ENCODE results near the gene TMEM54. TPM values are rescaled to one million over a fixed set of nuclear protein-coding genes. Genes with fewer than 3 reads are reported as not detected.

Gene TMEM54
- 13.5 and 14.5 TPM in 2 replicates for total RNA-seq (ENCODE audit: low replicate concordance)

- H3K27me3 Mint-ChIP-seq (ENCODE audit: insufficient read depth, low read depth) = peaks cover 45% of the 10 kb centered on the region
- no peaks in the 10 kb centered on the region for H3K9me3 ChIP-seq (ENCODE audit: low read depth)
- H3K79me2 ChIP-seq (ENCODE audit: low read depth) = no peaks in the 10 kb centered on the region
- H3K4me1 Mint-ChIP-seq = peaks cover 5% of the 10 kb centered on the region
- H3K36me3 ChIP-seq = no peaks in the 10 kb centered on the region
- no peak within 1 kb of the TSS for H3K27ac Mint-ChIP-seq
- no peak within 1 kb of the TSS for H3K9ac ChIP-seq
- H3K4me1 ChIP-seq = peaks cover 6% of the 10 kb centered on the region
- H3K4me2 ChIP-seq = peak within 1 kb of the TSS; percentile 88
- peak; percentile 57 for TF ChIP-seq EZH2phosphoT487 (IDR thresholded peaks at IDR 0.05)
- peak; percentile 77 for TF ChIP-seq EZH2 (IDR thresholded peaks at IDR 0.05)
- TF ChIP-seq CTCF (IDR thresholded peaks at IDR 0.05) = no peak
- peaks cover 57% of the 10 kb centered on the region for H3K27me3 ChIP-seq
- peak within 1 kb of the TSS; percentile 85 for H3K4me3 Mint-ChIP-seq
- peak within 1 kb of the TSS; percentile 56 for H3K4me3 ChIP-seq
- H3K36me3 Mint-ChIP-seq = no peaks in the 10 kb centered on the region
- peaks cover 2% of the 10 kb centered on the region for H3K9me3 Mint-ChIP-seq
- H3F3A ChIP-seq (ENCODE audit: low read depth) = peaks cover 15% of the 10 kb centered on the region
- peak; percentile 67 for DNase-seq (ENCODE audit: low spot score)
- H4K20me1 ChIP-seq (ENCODE audit: low read depth) = peaks cover 5% of the 10 kb centered on the region
- no peak within 1 kb of the TSS for H3K27ac ChIP-seq
- peak within 1 kb of the TSS; percentile 93 for H2AFZ ChIP-seq (replicated peaks)
These were observed at the start of gene TMEM54 for GRCh38 chr1:32900956-32901822. TMEM54 (minus strand) TSS chr1:32901389; CDS start chr1:32901238, 151 bp downstream.

DNA sequence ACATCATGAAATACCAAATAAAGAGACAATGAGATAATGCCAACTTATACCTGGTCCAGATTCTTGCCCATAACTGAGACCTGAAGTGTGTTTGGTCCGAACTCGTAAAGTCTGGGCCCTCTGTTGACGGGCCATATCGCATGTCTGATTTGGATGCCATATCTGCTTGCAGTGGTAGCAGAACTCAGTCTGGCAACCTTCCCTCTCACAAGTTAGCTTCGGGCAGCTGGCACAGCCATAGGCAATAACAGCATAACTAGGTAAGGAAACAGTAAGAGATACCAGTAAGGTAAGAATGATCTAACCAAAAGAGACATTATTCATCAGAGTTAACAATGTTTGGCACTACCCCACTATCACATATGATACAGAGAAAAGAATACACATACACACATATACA is 48.3 kb upstream of the TMEM54 start:
- TF ChIP-seq EZH2 (IDR thresholded peaks at IDR 0.05) (no peak), EZH2phosphoT487 (IDR thresholded peaks at IDR 0.05) (no peak), CTCF (IDR thresholded peaks at IDR 0.05) (no peak)
- Histone ChIP-seq H3F3A (ENCODE audit: low read depth) (no peaks in the 10 kb centered on the region), H3K79me2 (ENCODE audit: low read depth) (peaks cover 8% of the 10 kb centered on the region), H4K20me1 (ENCODE audit: low read depth) (no peaks in the 10 kb centered on the region), H3K4me3 (no peak overlapping the region), H2AFZ (replicated peaks) (no peak overlapping the region), H3K27me3 (no peaks in the 10 kb centered on the region), H3K4me1 (no peaks in the 10 kb centered on the region), H3K36me3 (no peaks in the 10 kb centered on the region), H3K4me2 (no peak overlapping the region), H3K9ac (no peak overlapping the region), H3K9me3 (ENCODE audit: low read depth) (no peaks in the 10 kb centered on the region), H3K27ac (no peak overlapping the region)
- Mint-ChIP-seq H3K9me3 (no peaks in the 10 kb centered on the region), H3K36me3 (peaks cover 8% of the 10 kb centered on the region), H3K27me3 (ENCODE audit: insufficient read depth, low read depth) (peaks cover 2% of the 10 kb centered on the region), H3K27ac (no peak overlapping the region), H3K4me1 (no peaks in the 10 kb centered on the region), H3K4me3 (no peak overlapping the region)
- no peak for DNase-seq (ENCODE audit: low spot score)

GRCh38 chr1:32948905-32949304 is 47.7 kb upstream of the TMEM54 start:
- Histone ChIP-seq H4K20me1 (ENCODE audit: low read depth) (no peaks in the 10 kb centered on the region), H3K9me3 (ENCODE audit: low read depth) (no peaks in the 10 kb centered on the region), H3K4me1 (no peaks in the 10 kb centered on the region), H3K27ac (no peak overlapping the region), H3K79me2 (ENCODE audit: low read depth) (peaks cover 8% of the 10 kb centered on the region), H3F3A (ENCODE audit: low read depth) (no peaks in the 10 kb centered on the region), H3K9ac (no peak overlapping the region), H3K36me3 (no peaks in the 10 kb centered on the region), H3K4me2 (no peak overlapping the region), H2AFZ (replicated peaks) (no peak overlapping the region), H3K27me3 (no peaks in the 10 kb centered on the region), H3K4me3 (no peak overlapping the region)
- DNase-seq (ENCODE audit: low spot score) = no peak
- peaks cover 2% of the 10 kb centered on the region for H3K27me3 Mint-ChIP-seq (ENCODE audit: insufficient read depth, low read depth)
- TF ChIP-seq CTCF (IDR thresholded peaks at IDR 0.05) = no peak
- no peak for TF ChIP-seq EZH2 (IDR thresholded peaks at IDR 0.05)
- TF ChIP-seq EZH2phosphoT487 (IDR thresholded peaks at IDR 0.05) = no peak
- H3K36me3 Mint-ChIP-seq = peaks cover 14% of the 10 kb centered on the region
- H3K9me3 Mint-ChIP-seq = no peaks in the 10 kb centered on the region
- no peak overlapping the region for H3K4me3 Mint-ChIP-seq
- H3K27ac Mint-ChIP-seq = no peak overlapping the region
- no peaks in the 10 kb centered on the region for H3K4me1 Mint-ChIP-seq
